Measurements from ENCODE around the gene GAN.

Gene GAN

GRCh38 chr16:81349608-81350305 lies 35.0 kb downstream of the GAN start:
- no peak for TF ChIP-seq POLR2AphosphoS5 (IDR thresholded peaks at IDR 0.05; ENCODE audit: low read depth, low read length)
- TF ChIP-seq FOXP2 (optimal IDR thresholded peaks at IDR 0.05; ENCODE audit: borderline replicate concordance, extremely low read depth, extremely low read length, insufficient read depth) = no peak
- TF ChIP-seq SIN3A (IDR thresholded peaks at IDR 0.05; ENCODE audit: borderline replicate concordance, insufficient read depth, low read length) = no peak
- TF ChIP-seq TAF1 (IDR thresholded peaks at IDR 0.05; ENCODE audit: borderline replicate concordance, insufficient read depth, low read length) = no peak
- TF ChIP-seq, protein P1, sequence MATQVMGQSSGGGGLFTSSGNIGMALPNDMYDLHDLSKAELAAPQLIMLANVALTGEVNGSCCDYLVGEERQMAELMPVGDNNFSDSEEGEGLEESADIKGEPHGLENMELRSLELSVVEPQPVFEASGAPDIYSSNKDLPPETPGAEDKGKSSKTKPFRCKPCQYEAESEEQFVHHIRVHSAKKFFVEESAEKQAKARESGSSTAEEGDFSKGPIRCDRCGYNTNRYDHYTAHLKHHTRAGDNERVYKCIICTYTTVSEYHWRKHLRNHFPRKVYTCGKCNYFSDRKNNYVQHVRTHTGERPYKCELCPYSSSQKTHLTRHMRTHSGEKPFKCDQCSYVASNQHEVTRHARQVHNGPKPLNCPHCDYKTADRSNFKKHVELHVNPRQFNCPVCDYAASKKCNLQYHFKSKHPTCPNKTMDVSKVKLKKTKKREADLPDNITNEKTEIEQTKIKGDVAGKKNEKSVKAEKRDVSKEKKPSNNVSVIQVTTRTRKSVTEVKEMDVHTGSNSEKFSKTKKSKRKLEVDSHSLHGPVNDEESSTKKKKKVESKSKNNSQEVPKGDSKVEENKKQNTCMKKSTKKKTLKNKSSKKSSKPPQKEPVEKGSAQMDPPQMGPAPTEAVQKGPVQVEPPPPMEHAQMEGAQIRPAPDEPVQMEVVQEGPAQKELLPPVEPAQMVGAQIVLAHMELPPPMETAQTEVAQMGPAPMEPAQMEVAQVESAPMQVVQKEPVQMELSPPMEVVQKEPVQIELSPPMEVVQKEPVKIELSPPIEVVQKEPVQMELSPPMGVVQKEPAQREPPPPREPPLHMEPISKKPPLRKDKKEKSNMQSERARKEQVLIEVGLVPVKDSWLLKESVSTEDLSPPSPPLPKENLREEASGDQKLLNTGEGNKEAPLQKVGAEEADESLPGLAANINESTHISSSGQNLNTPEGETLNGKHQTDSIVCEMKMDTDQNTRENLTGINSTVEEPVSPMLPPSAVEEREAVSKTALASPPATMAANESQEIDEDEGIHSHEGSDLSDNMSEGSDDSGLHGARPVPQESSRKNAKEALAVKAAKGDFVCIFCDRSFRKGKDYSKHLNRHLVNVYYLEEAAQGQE (IDR thresholded peaks at IDR 0.05; ENCODE audit: insufficient read depth in 1 of 2, low read depth in 2 of 2, low read length in 2 of 2) = no peak

DNA sequence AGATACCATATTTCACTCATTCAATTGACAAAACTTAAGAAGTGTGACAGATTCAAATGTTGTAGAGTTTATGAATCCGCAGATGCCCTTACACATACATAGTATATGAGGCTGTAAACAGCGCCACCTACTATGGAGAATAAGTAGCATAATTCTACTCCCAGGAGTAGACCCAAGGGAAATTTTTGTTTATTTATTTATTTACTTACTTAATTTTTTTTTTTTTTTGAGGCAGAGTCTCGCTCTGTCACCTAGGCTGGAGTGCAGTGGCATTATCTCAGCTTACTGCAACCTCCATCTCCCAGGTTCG lies 35.5 kb downstream of the GAN start:
- TF ChIP-seq POLR2AphosphoS5 (IDR thresholded peaks at IDR 0.05; ENCODE audit: low read depth, low read length) (no peak), FOXP2 (optimal IDR thresholded peaks at IDR 0.05; ENCODE audit: borderline replicate concordance, extremely low read depth, extremely low read length, insufficient read depth) (no peak), TAF1 (IDR thresholded peaks at IDR 0.05; ENCODE audit: borderline replicate concordance, insufficient read depth, low read length) (no peak), SIN3A (IDR thresholded peaks at IDR 0.05; ENCODE audit: borderline replicate concordance, insufficient read depth, low read length) (no peak)
- TF ChIP-seq, protein P1 (IDR thresholded peaks at IDR 0.05; ENCODE audit: insufficient read depth in 1 of 2, low read depth in 2 of 2, low read length in 2 of 2) = no peak

DNA sequence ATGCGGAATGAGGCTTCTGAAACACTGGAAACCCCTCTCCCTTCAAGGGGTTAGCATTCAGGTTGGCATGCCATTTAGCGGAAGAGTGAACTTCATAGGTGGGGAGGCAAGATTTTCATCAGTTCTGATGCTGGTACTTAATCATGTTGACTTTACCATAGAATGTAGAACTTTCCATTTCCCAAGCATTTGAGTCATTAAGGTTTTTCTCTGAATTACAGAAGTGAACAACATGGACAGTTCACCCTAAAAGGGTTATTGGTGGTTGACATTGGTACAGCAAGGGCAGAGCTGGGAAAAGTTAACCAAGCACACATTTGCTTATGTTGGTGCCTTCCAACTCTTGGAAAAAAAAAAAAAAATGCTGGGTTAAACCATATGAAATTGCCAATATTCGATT lies 39.1 kb downstream of the GAN start:
- TF ChIP-seq, protein P1 (IDR thresholded peaks at IDR 0.05; ENCODE audit: insufficient read depth in 1 of 2, low read depth in 2 of 2, low read length in 2 of 2) = no peak
- TF ChIP-seq TAF1 (IDR thresholded peaks at IDR 0.05; ENCODE audit: borderline replicate concordance, insufficient read depth, low read length) (no peak), SIN3A (IDR thresholded peaks at IDR 0.05; ENCODE audit: borderline replicate concordance, insufficient read depth, low read length) (no peak), POLR2AphosphoS5 (IDR thresholded peaks at IDR 0.05; ENCODE audit: low read depth, low read length) (no peak), FOXP2 (optimal IDR thresholded peaks at IDR 0.05; ENCODE audit: borderline replicate concordance, extremely low read depth, extremely low read length, insufficient read depth) (no peak)

DNA sequence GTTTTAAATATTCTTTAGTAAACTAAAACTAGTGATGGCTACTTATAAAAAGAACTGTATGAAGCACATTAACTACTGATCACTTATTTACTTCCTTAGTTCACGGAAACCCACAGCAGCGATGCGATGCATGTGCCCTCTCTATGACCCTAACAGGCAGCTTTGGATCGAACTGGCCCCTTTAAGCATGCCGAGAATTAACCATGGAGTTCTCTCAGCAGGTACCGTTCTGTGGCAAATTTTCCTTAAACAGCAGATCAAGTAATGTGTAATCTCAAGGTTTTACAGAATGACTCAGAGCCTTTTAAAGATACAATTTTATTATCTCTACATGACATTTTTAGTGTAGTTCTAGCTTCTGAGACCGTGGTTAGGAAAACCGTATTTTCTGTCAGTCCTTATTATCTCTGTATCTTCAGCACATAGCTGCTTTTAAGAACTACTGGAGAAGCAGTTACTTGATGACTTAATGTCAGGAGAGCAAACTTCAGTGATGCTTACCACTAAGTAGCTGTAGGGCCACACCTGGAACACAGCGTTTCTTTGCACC lies 43.0 kb downstream of the GAN start:
- TF ChIP-seq FOXP2 (optimal IDR thresholded peaks at IDR 0.05; ENCODE audit: borderline replicate concordance, extremely low read depth, extremely low read length, insufficient read depth) = no peak
- TF ChIP-seq, protein P1 (IDR thresholded peaks at IDR 0.05; ENCODE audit: insufficient read depth in 1 of 2, low read depth in 2 of 2, low read length in 2 of 2) = no peak
- TF ChIP-seq SIN3A (IDR thresholded peaks at IDR 0.05; ENCODE audit: borderline replicate concordance, insufficient read depth, low read length) = no peak
- TF ChIP-seq POLR2AphosphoS5 (IDR thresholded peaks at IDR 0.05; ENCODE audit: low read depth, low read length) = no peak
- no peak for TF ChIP-seq TAF1 (IDR thresholded peaks at IDR 0.05; ENCODE audit: borderline replicate concordance, insufficient read depth, low read length)
